ENCODE data around the gene PPEF1. TPM values are rescaled to one million over a fixed set of nuclear protein-coding genes. Genes with fewer than 3 reads are reported as not detected.

PPEF1 gene
- total RNA-seq, 1 experiment from 2014 or later: 0.52 TPM

- Histone ChIP-seq H4K20me1 (ENCODE audit: control insufficient read depth, insufficient read depth, insufficient read length) (no peaks in the 10 kb centered on the region), H2BK12ac (ENCODE audit: insufficient read length, low read depth, low read length) (no peak overlapping the region), H2BK20ac (ENCODE audit: low read depth, low read length, poor library complexity, severe bottlenecking) (no peak overlapping the region), H3K23ac (ENCODE audit: insufficient read length, low read depth, low read length) (no peak overlapping the region), H3K79me1 (ENCODE audit: insufficient read depth, low read depth, low read length, poor library complexity, severe bottlenecking) (no peaks in the 10 kb centered on the region), H3K23me2 (ENCODE audit: insufficient read length, low read depth, low read length, poor library complexity, severe bottlenecking) (no peaks in the 10 kb centered on the region), H3K9me3 (ENCODE audit: control insufficient read depth, low read depth, low read length) (peaks cover 40% of the 10 kb centered on the region), H3K79me2 (ENCODE audit: insufficient read depth, low read length) (no peaks in the 10 kb centered on the region), H4K8ac (replicated peaks; ENCODE audit: insufficient read length, low read depth, low read length) (no peak overlapping the region), H3K9ac (ENCODE audit: extremely low read depth, insufficient read length, low read length) (no peak overlapping the region), H3K4me2 (ENCODE audit: insufficient read depth, insufficient read length, low read length) (no peak overlapping the region), H4K5ac (ENCODE audit: insufficient read length, low read depth, low read length) (no peak overlapping the region), H2BK5ac (ENCODE audit: insufficient read length, low read length) (no peak overlapping the region), H2AK5ac (ENCODE audit: insufficient read length, low read length) (no peak overlapping the region), H3K4ac (ENCODE audit: low read depth, low read length) (no peak overlapping the region), H3K14ac (ENCODE audit: insufficient read depth, low read length) (no peak overlapping the region), H3K27ac (ENCODE audit: insufficient read length, low read depth, low read length) (no peak overlapping the region), H4K91ac (ENCODE audit: insufficient read length, low read depth, low read length) (no peak overlapping the region), H2BK120ac (ENCODE audit: low read depth, low read length, poor library complexity, severe bottlenecking) (no peak overlapping the region), H3K27me3 (ENCODE audit: insufficient read depth, low read length) (no peaks in the 10 kb centered on the region), H3K18ac (ENCODE audit: insufficient read length, low read depth, low read length) (no peak overlapping the region), H3K56ac (ENCODE audit: insufficient read length, low read depth, low read length) (no peak overlapping the region), H3T11ph (ENCODE audit: low read length) (no peak overlapping the region), H2AFZ (ENCODE audit: low read length) (no peak overlapping the region), H3K4me1 (ENCODE audit: insufficient read depth, low read length) (no peaks in the 10 kb centered on the region), H2BK15ac (ENCODE audit: low read depth, low read length) (no peak overlapping the region)
- H3K4me3 Mint-ChIP-seq: no peak overlapping the region
- WGBS (ENCODE audit: extremely low coverage, insufficient read length, low lambda C conversion rate): no CpG with 5 or more reads among the region's 5 CpGs
- H3K27ac Mint-ChIP-seq: no peak overlapping the region
- H3K4me1 Mint-ChIP-seq: peaks cover 0 to 13% of the 10 kb centered on the region in 2 experiments; a peak in 2 of 4 replicates
- no peak for TF ChIP-seq CTCF (conservative IDR thresholded peaks at IDR 0.05)
- DNase-seq: no peak
- H3K9me3 Mint-ChIP-seq: peaks cover 71 to 73% of the 10 kb centered on the region in 2 experiments
- H3K36me3 Mint-ChIP-seq (ENCODE audit: insufficient read depth in 1 of 3, low read depth in 3 of 3): peaks cover 0 to 3% (median 1%) of the 10 kb centered on the region in 3 experiments; a peak in 2 of 7 replicates
- H3K27me3 Mint-ChIP-seq (ENCODE audit: low read depth): no peaks in the 10 kb centered on the region; the same call in none of the 2 replicates
Observed at GRCh38 chrX:18701621-18702361, 5.7 kb upstream of the PPEF1 start.

All from H9 (cell line).